GM19328 (cell line): ENCODE data around the gene EGF.
"Not testable (repeated sequence)": the region's sequence is repeated elsewhere in the genome, so short reads cannot be mapped to it uniquely, and the experiment has no call there.

ENCODE experiments used
- ATAC-seq: cut with Tn5 transposase; IDR thresholded peaks from one replicate; pipeline ENCODE4 v1.9.1; 2021; ENCODE audit warnings: mild to moderate bottlenecking, moderate library complexity; ENCODE audit not compliant: unreplicated experiment

The EGF gene

GRCh38 chr4:110022457-110022856 is 109.8 kb downstream of the EGF start:
- no peak for ATAC-seq

GRCh38 chr4:110025056-110025455 is 112.4 kb downstream of the EGF start:
- no peak for ATAC-seq

DNA sequence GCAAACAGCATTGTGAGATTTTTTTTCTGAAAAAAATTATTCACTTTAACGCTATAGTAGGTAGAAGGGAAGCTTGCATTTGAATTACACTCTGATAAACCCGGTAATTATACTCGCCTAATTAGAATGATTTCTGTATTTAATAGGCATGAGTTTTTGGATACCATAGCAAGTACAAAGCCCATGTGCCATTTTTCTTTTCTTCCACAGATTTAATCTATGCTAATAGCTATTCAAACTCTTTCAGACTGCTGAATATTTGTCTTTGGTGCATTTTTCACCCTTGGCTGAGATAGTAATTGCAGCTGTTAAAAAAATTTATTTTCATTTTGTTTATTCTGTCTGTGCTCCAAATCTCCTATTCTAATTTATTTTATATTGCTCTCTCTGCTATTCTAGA is 113.0 kb downstream of the EGF start:
- no peak for ATAC-seq

- ATAC-seq, result no peak
These were observed 119.9 kb downstream of the EGF start for GRCh38 chr4:110032603-110033002.

DNA sequence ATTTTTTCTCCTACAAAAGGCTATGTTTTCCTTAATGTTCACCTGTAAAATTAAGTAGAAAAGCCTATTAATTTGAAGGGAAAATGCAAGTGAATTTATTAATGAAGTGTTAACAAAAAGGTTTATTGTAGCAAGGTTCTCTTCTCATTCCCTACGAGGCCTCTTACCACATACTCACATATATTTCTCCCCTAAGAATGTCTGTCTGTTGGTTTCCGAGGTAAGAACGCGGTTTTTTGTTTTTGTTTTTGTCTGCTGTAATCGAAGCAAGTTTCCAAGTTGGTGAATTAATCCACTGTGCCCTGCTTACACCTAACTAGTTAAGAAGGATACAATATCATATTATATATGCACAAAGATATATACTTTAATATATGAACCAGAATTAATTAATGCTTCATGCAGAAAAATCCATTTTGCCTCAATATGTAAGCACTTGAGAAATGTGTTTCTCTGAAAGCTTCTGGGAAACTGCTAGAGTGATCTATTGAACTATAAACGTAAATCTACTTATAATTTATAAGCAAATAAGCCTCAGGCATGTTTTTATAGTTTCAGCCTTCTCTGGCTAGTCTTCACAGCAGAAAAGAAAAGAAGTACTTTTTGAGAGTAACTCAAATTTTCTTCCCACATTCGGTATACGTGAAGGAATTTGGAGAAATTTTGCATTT is 120.8 kb downstream of the EGF start:
- ATAC-seq, result no peak

DNA sequence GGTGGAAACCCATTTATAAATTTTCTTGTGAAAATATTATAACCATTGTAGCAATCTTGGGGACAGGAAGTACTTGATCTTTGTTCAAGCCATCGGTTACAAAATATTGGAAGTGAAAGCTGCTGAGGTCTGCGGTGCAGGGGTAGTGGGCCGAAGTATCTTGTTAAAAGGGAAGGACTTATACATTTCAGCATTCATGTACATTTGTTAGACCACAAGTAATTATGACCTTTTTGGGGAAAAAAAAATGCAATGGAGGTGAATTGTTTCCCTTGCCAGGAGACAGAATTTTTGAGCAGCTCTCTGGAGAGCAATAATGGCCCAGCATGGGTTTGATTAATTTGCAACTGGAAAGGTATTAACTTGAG is 121.3 kb downstream of the EGF start:
- ATAC-seq, result peak; percentile 92

DNA sequence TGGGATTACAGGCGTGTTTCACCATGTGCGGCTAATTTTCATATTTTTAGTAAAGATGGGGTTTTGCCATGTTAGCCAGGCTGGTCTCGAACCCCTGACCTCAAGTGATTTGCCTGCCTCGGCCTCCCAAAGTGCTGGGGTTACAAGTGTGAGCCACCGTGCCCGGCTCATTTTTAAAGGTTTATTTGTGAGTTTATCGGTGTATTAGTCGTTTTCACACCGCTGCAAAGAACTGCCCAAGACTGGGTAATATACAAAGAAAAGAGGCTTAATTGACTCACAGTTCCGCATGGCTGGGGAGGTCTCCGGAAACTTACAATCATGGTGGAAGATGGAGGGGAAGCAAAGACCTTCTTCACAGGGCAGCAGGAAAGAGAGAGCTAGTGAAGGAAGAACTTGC is 126.5 kb downstream of the EGF start:
- ATAC-seq, result not testable (repeated sequence)

GRCh38 chr4:110041735-110042134 is 129.1 kb downstream of the EGF start:
- no peak for ATAC-seq

- no peak for ATAC-seq
These were observed 130.1 kb downstream of the EGF start for GRCh38 chr4:110042545-110043517.

- no peak for ATAC-seq
These were observed 133.9 kb downstream of the EGF start for GRCh38 chr4:110046588-110047049.

DNA sequence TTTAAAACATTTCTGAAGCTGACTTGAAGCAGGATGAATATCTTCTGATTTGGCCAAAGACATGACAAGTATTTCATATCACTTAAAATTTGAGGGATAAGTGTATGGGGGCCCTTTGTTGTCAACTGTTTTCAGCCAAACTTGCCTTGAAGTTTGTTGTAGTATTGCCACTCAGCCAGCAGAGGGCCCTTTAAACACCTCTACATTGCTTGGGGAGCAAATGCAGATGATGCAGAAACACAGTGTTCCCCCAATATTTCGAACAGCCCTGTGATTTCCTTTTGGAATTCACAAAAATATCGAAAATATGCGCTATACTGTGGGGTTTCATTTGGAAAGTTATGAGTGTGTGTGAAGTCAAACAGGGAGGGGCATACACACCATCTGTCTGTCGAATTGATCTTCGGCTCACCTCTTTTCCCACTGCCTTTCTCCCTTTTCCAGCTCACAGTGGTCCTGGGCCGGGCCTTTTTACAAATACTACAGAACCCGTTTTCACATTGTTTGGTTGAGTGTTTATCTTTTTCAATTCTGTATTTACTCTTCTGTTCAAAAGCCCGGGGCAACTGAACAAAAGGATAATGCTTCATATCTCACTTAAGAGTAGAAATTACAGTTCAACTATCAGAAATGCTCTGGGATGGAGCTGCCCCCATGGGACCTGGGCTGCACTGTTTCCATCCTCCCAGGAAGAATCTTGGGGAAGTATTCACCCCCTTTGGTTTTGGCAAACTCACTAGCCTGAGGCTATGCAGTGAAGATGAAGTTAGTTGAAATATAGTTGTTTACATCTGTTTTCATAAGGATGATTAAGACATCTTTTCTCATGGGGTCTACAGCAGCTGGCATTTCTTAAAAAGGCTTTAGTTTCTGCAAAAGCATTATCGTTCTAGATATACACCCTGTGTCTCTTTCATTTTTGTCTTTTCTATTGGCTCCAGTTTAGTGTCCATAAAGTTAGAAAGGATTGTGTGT is 137.6 kb downstream of the EGF start:
- ATAC-seq, result no peak

- peak; percentile 74 for ATAC-seq
These were observed 142.6 kb downstream of the EGF start for GRCh38 chr4:110055158-110055768.

DNA sequence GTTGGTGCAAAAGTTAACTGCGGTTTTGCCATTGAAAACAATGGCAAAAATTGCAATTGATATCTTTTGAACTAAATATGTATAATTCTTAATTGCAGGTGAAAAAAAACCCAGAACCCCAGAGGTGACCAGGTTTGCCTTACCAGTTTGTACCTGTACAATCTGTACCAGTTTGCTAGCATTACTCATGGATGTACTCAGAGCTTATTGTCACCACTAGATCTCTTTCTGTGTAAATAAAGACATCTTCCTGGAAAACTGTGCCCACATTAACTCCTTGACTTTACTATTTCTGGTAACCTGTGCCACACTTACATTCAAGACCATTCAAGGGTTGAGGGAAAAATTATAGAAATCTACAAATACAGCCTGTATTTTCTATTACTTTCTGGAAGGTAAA is 146.0 kb downstream of the EGF start:
- ATAC-seq, result no peak

DNA sequence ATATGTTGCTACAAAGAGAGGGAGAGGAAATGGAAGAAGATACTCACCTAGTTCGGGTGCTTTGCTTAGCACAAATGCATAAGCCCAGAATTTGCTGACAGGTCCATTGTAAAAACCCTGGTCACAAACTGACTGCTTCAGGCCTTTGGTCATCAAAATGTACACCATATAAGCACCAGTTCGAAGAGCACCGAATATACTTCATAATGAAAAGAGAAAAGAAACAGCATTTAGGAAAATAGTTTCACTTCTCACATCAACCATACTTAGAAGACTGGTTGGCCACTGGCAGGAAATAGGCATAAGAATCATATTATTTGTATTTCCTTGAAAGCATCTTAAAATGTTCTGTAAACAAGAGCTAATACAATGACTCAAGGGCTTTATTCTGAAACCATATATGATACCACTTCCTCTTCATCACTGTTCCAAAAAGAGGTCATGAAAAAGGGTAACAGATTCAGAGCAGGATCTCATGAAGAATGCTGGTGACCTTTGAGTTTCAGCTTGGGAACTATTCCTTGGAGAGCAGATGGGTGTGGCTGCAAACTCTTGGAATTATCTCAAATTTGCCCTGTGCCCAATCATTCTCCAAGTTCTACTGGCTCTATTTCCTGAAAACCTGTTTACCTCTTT is 147.0 kb downstream of the EGF start:
- peak; percentile 74 for ATAC-seq

GRCh38 chr4:110061076-110061475 is 148.4 kb downstream of the EGF start:
- no peak for ATAC-seq
